Osteocyte (in vitro differentiated cells): ENCODE results near the gene LGMN. TPM values are rescaled to one million over a fixed set of nuclear protein-coding genes. Genes with fewer than 3 reads are reported as not detected.

Source experiments
- DNase-seq: peaks from one replicate; pipeline ENCODE4 v3.0.0; 2021; ENCODE audit warnings: mixed read lengths; ENCODE audit not compliant: unreplicated experiment; ENCODE audit errors: extremely low spot score
- H3K27ac Mint-ChIP-seq: one replicate; pipeline ENCODE4 v1.8.0; 2021; ENCODE audit warnings: mild to moderate bottlenecking, mixed read lengths; ENCODE audit not compliant: unreplicated experiment
- H3K27me3 Mint-ChIP-seq: one replicate; pipeline ENCODE4 v1.8.0; 2021; ENCODE audit warnings: mixed read lengths; ENCODE audit not compliant: unreplicated experiment
- H3K36me3 Mint-ChIP-seq: one replicate; pipeline ENCODE4 v1.8.0; 2021; ENCODE audit warnings: mixed read lengths; ENCODE audit not compliant: unreplicated experiment
- H3K4me1 Mint-ChIP-seq: one replicate; pipeline ENCODE4 v1.8.0; 2021; ENCODE audit warnings: mixed read lengths; ENCODE audit not compliant: unreplicated experiment
- H3K4me3 Mint-ChIP-seq: one replicate; pipeline ENCODE4 v1.8.0; 2021; ENCODE audit warnings: mild to moderate bottlenecking, moderate library complexity, mixed read lengths; ENCODE audit not compliant: unreplicated experiment
- H3K9me3 Mint-ChIP-seq: one replicate; pipeline ENCODE4 v1.8.0; 2021; ENCODE audit warnings: mixed read lengths; ENCODE audit not compliant: unreplicated experiment
- CTCF ChIP-seq: fragments of 200-600 bp; sonication (generic); IDR thresholded peaks from 2 replicates; pipeline ENCODE4 v1.5.0; 2021; ENCODE audit warnings: antibody characterized with exemption, mild to moderate bottlenecking, moderate library complexity
- total RNA-seq: library from RNA; stranded (reverse); gene quantifications from 2 replicates; pipeline ENCODE4 v1.2.1, GENCODE V29; 2021

The LGMN gene
- total RNA-seq, 1 donor from 2014 or later = 66.3 TPM

GRCh38 chr14:92679246-92679645 is 69.2 kb downstream of the LGMN start:
- Mint-ChIP-seq H3K9me3 (no peaks in the 10 kb centered on the region), H3K36me3 (peaks cover 26% of the 10 kb centered on the region), H3K27me3 (no peaks in the 10 kb centered on the region), H3K4me1 (peaks cover 5% of the 10 kb centered on the region), H3K4me3 (no peak overlapping the region), H3K27ac (no peak overlapping the region)
- no peak for TF ChIP-seq CTCF
- no peak for DNase-seq

- Mint-ChIP-seq H3K27me3 (no peaks in the 10 kb centered on the region), H3K4me1 (peaks cover 5% of the 10 kb centered on the region), H3K27ac (no peak overlapping the region), H3K36me3 (peaks cover 26% of the 10 kb centered on the region), H3K4me3 (no peak overlapping the region), H3K9me3 (no peaks in the 10 kb centered on the region)
- DNase-seq = no peak
- no peak for TF ChIP-seq CTCF
Measured at GRCh38 chr14:92678766-92679165, 69.7 kb downstream of the LGMN start.

GRCh38 chr14:92677955-92678354 is 70.5 kb downstream of the LGMN start:
- no peak for DNase-seq
- peaks cover 24% of the 10 kb centered on the region for H3K36me3 Mint-ChIP-seq
- no peaks in the 10 kb centered on the region for H3K27me3 Mint-ChIP-seq
- H3K4me1 Mint-ChIP-seq = peaks cover 5% of the 10 kb centered on the region
- no peak overlapping the region for H3K27ac Mint-ChIP-seq
- H3K9me3 Mint-ChIP-seq = no peaks in the 10 kb centered on the region
- no peak overlapping the region for H3K4me3 Mint-ChIP-seq
- no peak for TF ChIP-seq CTCF

- Mint-ChIP-seq H3K27ac (no peak overlapping the region), H3K4me1 (peaks cover 5% of the 10 kb centered on the region), H3K9me3 (no peaks in the 10 kb centered on the region), H3K4me3 (no peak overlapping the region), H3K27me3 (no peaks in the 10 kb centered on the region), H3K36me3 (peaks cover 23% of the 10 kb centered on the region)
- DNase-seq = no peak
- no peak for TF ChIP-seq CTCF
Measured at GRCh38 chr14:92677087-92677668, 71.2 kb downstream of the LGMN start.

- Mint-ChIP-seq H3K27ac (no peak overlapping the region), H3K27me3 (no peaks in the 10 kb centered on the region), H3K36me3 (peaks cover 23% of the 10 kb centered on the region), H3K4me3 (no peak overlapping the region), H3K9me3 (no peaks in the 10 kb centered on the region), H3K4me1 (peaks cover 5% of the 10 kb centered on the region)
- no peak for DNase-seq
- no peak for TF ChIP-seq CTCF
Measured at GRCh38 chr14:92676403-92677086, 71.9 kb downstream of the LGMN start.
